IPS-15b (cell line): ENCODE data around the gene IKZF4.
"Not testable (repeated sequence)": the region's sequence is repeated elsewhere in the genome, so short reads cannot be mapped to it uniquely, and the experiment has no call there.

Experiments
- H3K27me3 ChIP-seq: one replicate; pipeline ENCODE4 v1.6.1; 2013; ENCODE audit warnings: low read length; ENCODE audit not compliant: control insufficient read depth, insufficient read depth
- H3K36me3 ChIP-seq: one replicate; pipeline ENCODE4 v1.6.1; 2013; ENCODE audit warnings: low read length; ENCODE audit not compliant: control insufficient read depth, insufficient read depth
- H3K4me1 ChIP-seq: one replicate; pipeline ENCODE4 v1.6.1; 2013; ENCODE audit warnings: mild to moderate bottlenecking, low read length; ENCODE audit not compliant: control insufficient read depth, insufficient read depth
- H3K4me3 ChIP-seq: one replicate; pipeline ENCODE4 v1.5.1; 2013; ENCODE audit warnings: low read depth, low read length
- H3K9ac ChIP-seq: one replicate; pipeline ENCODE4 v1.6.1; 2013; ENCODE audit warnings: low read depth, mild to moderate bottlenecking, low read length
- H3K9me3 ChIP-seq: one replicate; pipeline ENCODE4 v1.6.1; 2013; ENCODE audit warnings: mild to moderate bottlenecking, low read length; ENCODE audit not compliant: control insufficient read depth, insufficient read depth

IKZF4 gene

DNA sequence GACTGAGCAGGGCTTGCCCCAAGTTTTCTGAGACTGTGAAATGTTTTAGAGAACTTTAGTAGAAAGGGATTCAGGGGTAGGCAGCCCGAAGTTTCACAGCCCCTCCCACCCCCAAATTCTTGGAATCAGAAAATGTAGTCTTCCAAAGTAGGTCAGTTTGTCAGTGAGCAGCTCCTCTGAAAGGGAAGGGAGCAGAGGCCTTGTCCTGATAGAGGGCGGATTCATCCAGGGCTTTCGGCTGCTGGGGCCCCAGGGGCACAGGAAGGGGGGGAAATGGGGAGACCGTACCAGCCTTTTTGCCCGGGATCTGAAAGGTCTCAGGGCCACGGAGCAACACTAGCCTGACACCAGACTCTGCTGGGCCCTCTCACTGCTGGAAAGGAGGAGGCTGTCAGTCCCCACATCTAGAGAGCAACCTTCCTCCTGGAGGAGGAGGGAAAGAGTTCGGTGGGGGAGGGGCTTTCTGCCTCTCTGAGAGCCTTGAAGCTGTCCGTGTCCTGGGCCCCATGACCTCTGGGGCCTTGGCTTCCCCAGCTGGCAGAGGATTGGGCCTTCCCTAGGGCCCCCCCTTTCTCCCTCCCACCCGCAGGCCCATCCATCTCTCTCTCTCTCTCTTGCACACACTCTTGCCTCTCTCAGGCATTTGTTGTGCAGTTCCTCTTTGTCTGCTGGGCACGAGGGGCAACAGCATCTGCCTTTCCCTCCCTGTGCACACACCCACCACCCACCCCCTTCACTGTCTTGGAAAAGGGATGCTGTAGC lies at the start of gene IKZF4:
IKZF4 (plus strand) TSS at position 621 of the 762 bp plus-strand sequence. CDS start 451 bp downstream, outside the sequence.
- Histone ChIP-seq H3K4me3 (peak within 1 kb of the TSS; percentile 72), H3K27me3 (no peaks in the 10 kb centered on the region), H3K9me3 (no peaks in the 10 kb centered on the region), H3K9ac (peak within 1 kb of the TSS; percentile 76), H3K36me3 (peaks cover 5% of the 10 kb centered on the region), H3K4me1 (peaks cover 16% of the 10 kb centered on the region)

DNA sequence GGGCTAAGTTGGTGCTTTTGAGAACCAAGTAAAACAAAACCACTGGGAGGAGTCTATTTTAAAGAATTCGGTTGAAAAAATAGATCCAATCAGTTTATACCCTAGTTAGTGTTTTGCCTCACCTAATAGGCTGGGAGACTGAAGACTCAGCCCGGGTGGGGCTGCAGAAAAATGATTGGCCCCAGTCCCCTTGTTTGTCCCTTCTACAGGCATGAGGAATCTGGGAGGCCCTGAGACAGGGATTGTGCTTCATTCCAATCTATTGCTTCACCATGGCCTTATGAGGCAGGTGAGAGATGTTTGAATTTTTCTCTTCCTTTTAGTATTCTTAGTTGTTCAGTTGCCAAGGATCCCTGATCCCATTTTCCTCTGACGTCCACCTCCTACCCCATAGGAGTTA lies 48.8 kb upstream of the IKZF4 start:
- H3K4me1 ChIP-seq = peaks cover 3% of the 10 kb centered on the region
- H3K27me3 ChIP-seq = no peaks in the 10 kb centered on the region
- no peak overlapping the region for H3K4me3 ChIP-seq
- no peaks in the 10 kb centered on the region for H3K9me3 ChIP-seq
- H3K9ac ChIP-seq = no peak overlapping the region
- H3K36me3 ChIP-seq = no peaks in the 10 kb centered on the region

DNA sequence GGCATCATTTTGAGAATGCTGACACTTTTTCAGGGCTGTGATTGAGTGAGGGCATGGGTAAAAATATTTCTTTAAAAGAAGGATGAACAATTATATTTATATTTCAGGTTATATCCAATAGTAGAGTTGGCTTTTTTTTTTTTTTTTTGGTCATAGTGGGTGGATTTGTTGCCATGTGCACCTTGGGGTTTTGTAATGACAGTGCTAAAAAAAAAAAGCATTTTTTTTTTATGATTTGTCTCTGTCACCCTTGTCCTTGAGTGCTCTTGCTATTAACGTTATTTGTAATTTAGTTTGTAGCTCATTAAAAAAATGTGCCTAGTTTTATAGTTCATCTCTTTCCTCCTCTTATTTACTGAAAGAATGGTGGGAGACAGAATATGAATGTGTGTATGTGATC lies 48.4 kb upstream of the IKZF4 start:
- H3K4me3 ChIP-seq = no peak overlapping the region
- H3K9ac ChIP-seq = no peak overlapping the region
- H3K4me1 ChIP-seq = peaks cover 3% of the 10 kb centered on the region
- no peaks in the 10 kb centered on the region for H3K36me3 ChIP-seq
- H3K9me3 ChIP-seq = no peaks in the 10 kb centered on the region
- no peaks in the 10 kb centered on the region for H3K27me3 ChIP-seq

DNA sequence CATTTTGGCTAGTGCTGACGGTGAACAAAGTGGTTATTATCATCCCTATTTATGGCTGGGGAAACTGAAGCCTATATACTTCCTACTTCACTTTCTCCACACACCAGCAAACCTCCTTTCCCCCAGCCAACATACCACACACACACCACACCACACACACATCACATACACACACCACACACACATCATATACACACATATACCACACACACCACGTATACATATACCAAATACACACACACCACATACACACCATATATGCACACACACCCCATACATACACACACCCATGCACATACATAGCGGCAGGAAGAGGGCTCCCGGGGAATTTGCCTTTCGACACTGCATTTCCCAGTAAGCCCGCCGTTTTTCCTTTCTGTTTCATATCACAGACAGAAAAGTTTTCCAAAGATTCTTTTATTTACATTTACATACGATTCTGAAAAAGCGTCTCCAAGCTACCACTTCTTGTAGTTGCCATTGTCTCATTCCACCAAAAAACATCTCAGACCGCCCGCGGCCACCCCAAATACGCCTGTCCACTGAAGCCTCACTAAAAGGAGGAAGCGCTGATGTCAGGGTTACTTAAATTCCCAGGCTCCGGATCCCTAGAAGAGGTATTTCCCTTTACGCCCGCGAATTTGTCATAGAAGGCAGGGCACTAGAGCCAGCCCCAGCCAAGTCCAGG lies 47.8 kb upstream of the IKZF4 start:
- H3K36me3 ChIP-seq = peaks cover 4% of the 10 kb centered on the region

DNA sequence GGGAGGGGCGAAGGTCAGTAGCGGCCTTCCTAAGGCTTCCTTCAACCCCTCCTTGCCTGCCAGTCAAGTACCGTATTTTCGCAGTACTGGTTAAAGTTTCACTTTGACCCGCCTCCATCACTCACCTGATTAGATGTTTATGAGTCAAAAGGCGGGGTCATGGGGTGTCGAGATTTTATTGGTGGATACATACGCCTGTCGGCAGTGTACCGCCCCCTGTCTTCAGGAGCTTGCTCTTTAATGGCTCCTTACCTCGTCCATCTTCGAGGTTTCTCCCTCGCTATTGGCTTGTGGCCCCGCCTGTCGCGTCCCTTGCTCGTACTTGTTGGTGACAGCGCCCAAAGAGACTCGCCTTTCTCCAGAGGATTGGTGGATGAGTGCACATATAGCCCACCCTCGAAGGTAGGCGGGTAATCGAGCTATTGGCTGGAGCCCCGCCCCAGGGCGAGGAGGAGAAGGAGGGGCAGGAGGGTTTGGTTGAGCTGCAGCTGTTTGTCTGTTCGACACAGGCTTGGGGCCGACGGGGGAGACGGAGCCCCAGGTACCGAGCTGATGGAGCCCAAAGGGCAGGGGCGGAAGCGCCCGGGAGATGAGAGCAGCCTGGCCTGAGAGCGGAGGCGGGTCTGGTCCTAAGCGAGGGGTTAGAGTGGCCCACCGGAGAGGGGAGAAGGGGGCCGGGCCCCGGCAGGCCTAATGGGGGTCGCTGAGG lies 47.1 kb upstream of the IKZF4 start, which contains the start of gene RAB5B:
RAB5B (plus strand) TSS at position 480 of the 709 bp plus-strand sequence. CDS start 12,883 bp downstream, outside the sequence.
- Histone ChIP-seq H3K9me3 (no peaks in the 10 kb centered on the region), H3K9ac (peak within 1 kb of the TSS; percentile 84), H3K4me3 (peak within 1 kb of the TSS; percentile 91), H3K27me3 (no peaks in the 10 kb centered on the region), H3K4me1 (peaks cover 3% of the 10 kb centered on the region), H3K36me3 (peaks cover 4% of the 10 kb centered on the region)

More for the DNA sequence above, 47.8 kb upstream of the IKZF4 start:
- Histone ChIP-seq H3K4me3 (peak overlapping the region; percentile 49), H3K9ac (no peak overlapping the region), H3K4me1 (peaks cover 3% of the 10 kb centered on the region), H3K9me3 (no peaks in the 10 kb centered on the region), H3K27me3 (no peaks in the 10 kb centered on the region)

DNA sequence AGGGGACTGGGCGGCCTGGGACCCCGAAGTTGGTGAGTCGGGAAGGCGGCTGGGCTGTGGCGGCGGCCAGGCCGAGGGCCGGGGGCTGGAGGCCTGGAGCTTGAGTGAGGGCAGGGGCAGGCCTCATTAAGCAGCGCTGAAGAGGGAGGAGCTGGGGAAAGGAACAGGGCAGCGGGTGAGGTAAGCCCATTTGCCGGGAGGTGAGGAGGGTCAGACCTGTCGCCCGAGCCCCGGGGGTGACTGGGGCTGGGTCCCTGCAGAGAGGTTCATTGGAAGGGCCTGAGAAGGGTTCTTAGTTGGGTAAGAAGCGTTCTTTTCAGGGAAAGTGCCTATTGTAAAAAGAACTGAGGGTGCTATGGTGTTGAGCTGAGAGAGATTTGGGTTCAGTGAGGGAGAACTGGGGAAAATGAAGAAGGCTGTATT lies 46.5 kb upstream of the IKZF4 start:
- H3K9ac ChIP-seq = peak overlapping the region; percentile 84
- H3K9me3 ChIP-seq = no peaks in the 10 kb centered on the region
- H3K4me3 ChIP-seq = peak overlapping the region; percentile 91
- H3K4me1 ChIP-seq = peaks cover 3% of the 10 kb centered on the region
- H3K27me3 ChIP-seq = no peaks in the 10 kb centered on the region
- peaks cover 4% of the 10 kb centered on the region for H3K36me3 ChIP-seq

DNA sequence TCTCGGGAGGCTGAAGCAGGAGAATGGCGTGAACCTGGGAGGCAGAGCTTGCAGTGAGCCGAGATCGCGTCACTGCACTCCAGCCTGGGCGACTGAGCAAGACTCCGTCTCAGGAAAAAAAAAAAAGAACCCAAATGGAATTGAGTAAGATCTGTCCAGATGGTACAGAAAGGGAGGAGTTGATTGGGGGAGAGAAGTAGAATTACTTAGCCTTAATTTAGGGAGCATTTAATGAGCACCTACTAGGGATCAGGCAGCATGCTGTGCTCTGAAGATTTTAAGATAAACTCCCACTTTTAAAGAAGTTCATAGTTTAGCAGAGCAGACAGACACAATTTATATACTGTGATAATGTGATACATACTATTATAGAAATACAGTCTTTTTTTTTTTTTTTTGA lies 42.5 kb upstream of the IKZF4 start:
- no peaks in the 10 kb centered on the region for H3K9me3 ChIP-seq
- H3K27me3 ChIP-seq = no peaks in the 10 kb centered on the region
- H3K4me3 ChIP-seq = no peak overlapping the region
- H3K4me1 ChIP-seq = peaks cover 3% of the 10 kb centered on the region
- H3K9ac ChIP-seq = no peak overlapping the region
- peaks cover 11% of the 10 kb centered on the region for H3K36me3 ChIP-seq

DNA sequence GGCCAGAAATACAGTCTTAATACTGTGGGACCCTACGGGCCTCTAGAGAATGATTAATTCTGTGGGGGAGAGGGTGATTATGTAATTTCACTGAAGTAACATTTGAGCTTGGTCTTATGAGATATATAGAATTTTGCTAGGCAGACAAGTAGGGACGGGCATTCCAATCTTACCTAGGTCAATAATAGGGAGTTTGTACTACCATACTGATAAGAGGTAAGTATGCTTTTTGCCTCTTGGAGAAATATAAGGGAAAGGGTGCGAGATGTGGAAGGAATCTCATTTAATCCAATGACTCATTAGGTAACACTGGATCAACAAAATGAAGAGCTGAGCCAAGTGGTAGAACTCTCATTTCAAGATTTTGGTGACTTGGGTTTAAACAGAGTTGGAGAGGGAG lies 41.8 kb upstream of the IKZF4 start:
- peaks cover 11% of the 10 kb centered on the region for H3K36me3 ChIP-seq
- peaks cover 3% of the 10 kb centered on the region for H3K4me1 ChIP-seq
- no peak overlapping the region for H3K4me3 ChIP-seq
- H3K27me3 ChIP-seq = no peaks in the 10 kb centered on the region
- no peak overlapping the region for H3K9ac ChIP-seq
- H3K9me3 ChIP-seq = no peaks in the 10 kb centered on the region

DNA sequence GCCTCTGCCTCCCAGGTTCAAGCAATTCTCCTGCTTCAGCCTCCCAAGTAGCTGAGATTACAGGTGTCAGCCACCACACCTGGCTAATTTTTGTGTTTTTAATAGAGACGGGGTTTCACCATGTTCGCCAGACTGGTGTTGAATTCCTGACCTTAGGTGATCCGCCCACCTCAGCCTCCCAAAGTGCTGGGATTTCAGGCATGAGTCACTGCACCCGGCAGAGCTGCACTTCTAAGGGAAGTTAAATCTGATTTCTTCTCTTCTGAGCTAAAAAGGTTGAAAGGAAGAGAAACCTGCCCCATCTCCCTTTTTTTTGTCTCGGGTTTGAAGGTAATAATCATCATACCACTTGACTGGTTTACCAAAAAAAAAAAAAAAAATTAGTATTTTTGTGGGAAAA lies 39.0 kb upstream of the IKZF4 start:
- H3K9me3 ChIP-seq, H3K4me1 ChIP-seq, H3K9ac ChIP-seq, H3K4me3 ChIP-seq, H3K27me3 ChIP-seq: not testable (repeated sequence)
- H3K36me3 ChIP-seq = peaks cover 11% of the 10 kb centered on the region

DNA sequence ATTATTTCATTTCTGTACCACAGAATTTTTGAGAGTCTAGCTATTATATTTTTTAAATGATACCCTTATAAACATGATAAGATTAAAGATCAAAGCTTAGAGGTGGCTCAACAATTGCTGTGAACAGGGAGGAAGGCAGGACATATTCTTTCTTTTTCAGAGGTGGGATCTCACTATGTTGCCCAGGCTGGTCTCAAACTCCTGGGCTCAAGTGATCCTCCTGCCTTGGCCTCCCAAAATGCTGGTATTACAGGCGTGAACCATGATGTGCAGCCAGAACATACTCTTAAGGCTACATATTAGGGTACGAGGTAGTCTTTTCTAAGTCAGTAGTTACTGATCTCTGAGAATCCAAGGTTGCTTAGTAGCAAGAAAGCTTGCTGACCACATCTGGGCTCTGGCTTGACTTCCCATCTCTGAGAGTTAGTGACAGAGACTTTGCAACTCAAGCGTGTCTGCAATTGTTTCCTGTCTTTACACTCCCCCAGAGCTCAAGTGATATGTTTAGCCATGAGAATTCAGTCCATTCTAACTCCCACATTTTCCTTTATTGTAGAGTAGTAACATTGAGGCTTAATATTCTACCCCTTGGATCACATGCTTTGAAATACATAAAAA lies 38.4 kb upstream of the IKZF4 start:
- Histone ChIP-seq H3K9ac (no peak overlapping the region), H3K4me3 (no peak overlapping the region), H3K4me1 (no peaks in the 10 kb centered on the region), H3K36me3 (peaks cover 11% of the 10 kb centered on the region), H3K9me3 (no peaks in the 10 kb centered on the region), H3K27me3 (no peaks in the 10 kb centered on the region)

DNA sequence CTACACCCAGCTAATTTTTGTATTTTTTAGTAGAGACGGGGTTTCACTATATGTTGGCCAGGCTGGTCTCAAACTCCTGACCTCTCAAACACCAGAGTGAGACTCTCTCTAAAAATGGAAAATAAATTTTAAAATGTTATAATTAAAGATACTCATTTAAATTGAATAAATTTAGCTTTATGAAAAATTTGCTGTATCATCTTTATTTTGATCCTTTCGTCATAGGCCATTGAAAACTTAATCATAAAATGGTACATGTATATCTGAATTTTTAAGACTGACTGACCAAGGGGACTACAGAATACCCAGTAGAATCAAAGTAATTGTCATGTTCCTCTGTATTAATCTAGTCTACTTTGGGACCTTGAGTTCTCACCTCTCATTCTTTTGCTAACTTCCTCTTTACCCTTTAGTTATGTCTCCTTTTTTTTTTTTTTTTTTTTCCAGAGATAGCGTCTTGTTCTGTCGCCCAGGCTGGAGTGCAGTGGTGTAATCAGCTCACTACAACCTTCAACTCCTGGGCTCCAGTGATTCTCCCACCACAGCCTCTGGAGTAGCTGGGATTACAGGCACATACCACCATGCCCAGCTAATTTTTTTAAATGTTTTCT lies 37.5 kb upstream of the IKZF4 start:
- no peaks in the 10 kb centered on the region for H3K9me3 ChIP-seq
- peaks cover 9% of the 10 kb centered on the region for H3K36me3 ChIP-seq
- H3K9ac ChIP-seq = no peak overlapping the region
- no peaks in the 10 kb centered on the region for H3K4me1 ChIP-seq
- H3K4me3 ChIP-seq = no peak overlapping the region
- H3K27me3 ChIP-seq = no peaks in the 10 kb centered on the region
